Hepatocyte (in vitro differentiated cells): ENCODE measurements around the gene HSF2BP. TPM values are rescaled to one million over a fixed set of nuclear protein-coding genes. Genes with fewer than 3 reads are reported as not detected.

Experiments
- DNase-seq: peaks from one replicate; pipeline ENCODE4 v3.0.0-alpha.2; 2016; ENCODE audit warnings: low spot score
- H2AFZ ChIP-seq: fragments of 200-600 bp; sonication (generic); 2 replicates; pipeline ENCODE4 v1.6.0; 2016; ENCODE audit warnings: antibody characterized with exemption, mild to moderate bottlenecking
- H3K27ac ChIP-seq: fragments of 200-600 bp; sonication (generic); 2 replicates; pipeline ENCODE4 v1.5.1; 2016; ENCODE audit warnings: mild to moderate bottlenecking
- H3K27me3 ChIP-seq: fragments of 200-600 bp; sonication (generic); 2 replicates; pipeline ENCODE4 v1.6.1; 2016
- H3K36me3 ChIP-seq: fragments of 200-600 bp; sonication (generic); replicated peaks from 2 replicates; pipeline ENCODE4 v1.5.1; 2016; ENCODE audit warnings: low read depth; ENCODE audit not compliant: insufficient read depth
- H3K4me1 ChIP-seq: fragments of 200-600 bp; sonication (generic); 2 replicates; pipeline ENCODE4 v1.5.1; 2016; ENCODE audit warnings: mild to moderate bottlenecking, moderate library complexity; ENCODE audit not compliant: insufficient read depth
- H3K4me2 ChIP-seq: fragments of 200-600 bp; sonication (generic); 2 replicates; pipeline ENCODE4 v1.6.0; 2016
- H3K4me3 ChIP-seq: fragments of 200-600 bp; sonication (generic); 2 replicates; pipeline ENCODE4 v1.5.1; 2016; ENCODE audit warnings: mild to moderate bottlenecking
- H3K79me2 ChIP-seq: fragments of 200-600 bp; sonication (generic); 2 replicates; pipeline ENCODE4 v1.6.0; 2017; ENCODE audit warnings: mild to moderate bottlenecking
- H3K9me2 ChIP-seq: fragments of 200-600 bp; sonication (generic); replicated peaks from 2 replicates; pipeline ENCODE4 v1.6.0; 2017; ENCODE audit warnings: mild to moderate bottlenecking; ENCODE audit not compliant: insufficient read depth
- H3K9me3 ChIP-seq: fragments of 200-600 bp; sonication (generic); 2 replicates; pipeline ENCODE4 v1.5.1; 2016; ENCODE audit warnings: low read depth, mild to moderate bottlenecking
- H4K20me1 ChIP-seq: fragments of 200-600 bp; sonication (generic); 2 replicates; pipeline ENCODE4 v1.6.0; 2016; ENCODE audit warnings: mild to moderate bottlenecking; ENCODE audit not compliant: insufficient read depth, poor library complexity, severe bottlenecking
- EZH2 ChIP-seq: fragments of 200-600 bp; sonication (generic); IDR thresholded peaks from 2 replicates; pipeline ENCODE4 v1.6.1; 2016; ENCODE audit warnings: antibody characterized with exemption, mild to moderate bottlenecking, borderline replicate concordance
- EZH2phosphoT487 ChIP-seq: fragments of 200-600 bp; sonication (generic); IDR thresholded peaks from one replicate; pipeline ENCODE4 v1.6.1; 2018; ENCODE audit warnings: antibody characterized with exemption, mild to moderate bottlenecking, low read depth, moderate library complexity; ENCODE audit not compliant: unreplicated experiment, severe bottlenecking
- WGBS: methylation state at CpG from one replicate; pipeline ENCODE4 v1.1.6; 2016; ENCODE audit warnings: low lambda C conversion rate; ENCODE audit errors: missing lambda C conversion rate; 5-methylcytosine and 5-hydroxymethylcytosine counted together
- polyA plus RNA-seq: library from polyadenylated mRNA; unstranded; fragments of >200 nt; fragmentation: Nextera tagmentation; extraction: Ambion mirVana; gene quantifications from 2 replicates; pipeline ENCODE4 v1.2.1, GENCODE V29; 2016
- total RNA-seq: library from RNA; depleted of rRNA; stranded (reverse); fragments of >200 nt; gene quantifications from 2 replicates; pipeline ENCODE4 v1.2.3, GENCODE V29; 2014
- TF ChIP-seq, protein P1 (sequence below): fragments of 200-600 bp; sonication (generic); IDR thresholded peaks from 2 replicates; pipeline ENCODE4 v1.5.1; 2016; ENCODE audit warnings: antibody characterized with exemption, mild to moderate bottlenecking; ENCODE audit not compliant: poor library complexity

HSF2BP gene
- total and polyA plus RNA-seq, 2 experiments from 2014 or later, result 1.3 to 1.4 TPM

DNA sequence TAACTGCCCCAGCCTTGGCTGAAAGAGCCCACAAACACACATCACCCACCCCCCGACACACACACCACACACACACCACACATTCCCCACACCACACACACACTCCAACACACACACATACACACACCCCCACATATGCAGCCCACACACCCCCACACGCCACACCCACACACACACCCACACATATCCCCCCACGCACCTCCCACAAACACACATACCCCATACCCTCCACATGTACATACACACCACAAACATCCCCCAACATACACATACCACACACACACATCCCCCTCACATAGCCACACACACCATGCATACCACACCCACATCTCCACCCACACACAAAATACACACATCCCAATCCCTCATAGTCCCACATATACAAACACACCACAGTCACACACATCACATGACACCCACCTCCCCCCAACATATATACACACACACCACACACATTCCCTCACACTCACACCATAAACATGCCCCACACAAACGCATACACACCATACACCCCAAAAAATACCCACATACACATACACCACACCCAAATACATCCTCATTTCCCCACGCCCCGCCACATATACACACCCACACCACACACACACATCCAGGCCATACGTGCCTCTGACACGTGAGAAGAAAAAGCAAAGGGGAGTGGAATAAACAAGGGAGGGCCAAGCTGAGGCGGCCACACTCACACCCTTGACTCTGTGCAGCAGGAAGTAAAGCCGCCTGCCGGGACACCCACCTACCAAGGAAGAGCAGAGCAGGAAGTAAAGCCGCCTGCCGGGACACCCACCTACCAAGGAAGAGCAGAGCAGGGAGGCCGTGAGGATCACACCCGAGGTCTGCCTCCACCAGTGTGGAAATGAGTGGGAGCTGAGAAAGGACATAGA is 53.7 kb downstream of the HSF2BP start:
- H3K4me2 ChIP-seq, result no peak overlapping the region
- no peak overlapping the region for H3K4me3 ChIP-seq
- 93% methylated on average over 13 of the region's 15 CpGs for WGBS
- no peaks in the 10 kb centered on the region for H3K79me2 ChIP-seq
- no peaks in the 10 kb centered on the region for H3K36me3 ChIP-seq
- no peaks in the 10 kb centered on the region for H4K20me1 ChIP-seq
- no peaks in the 10 kb centered on the region for H3K27me3 ChIP-seq
- no peak for DNase-seq
- peaks cover 25% of the 10 kb centered on the region for H3K4me1 ChIP-seq
- H3K27ac ChIP-seq, result no peak overlapping the region
- no peaks in the 10 kb centered on the region for H3K9me3 ChIP-seq
- H3K9me2 ChIP-seq, result no peaks in the 10 kb centered on the region
- TF ChIP-seq EZH2phosphoT487 (no peak), EZH2 (no peak)
- TF ChIP-seq, protein P1, sequence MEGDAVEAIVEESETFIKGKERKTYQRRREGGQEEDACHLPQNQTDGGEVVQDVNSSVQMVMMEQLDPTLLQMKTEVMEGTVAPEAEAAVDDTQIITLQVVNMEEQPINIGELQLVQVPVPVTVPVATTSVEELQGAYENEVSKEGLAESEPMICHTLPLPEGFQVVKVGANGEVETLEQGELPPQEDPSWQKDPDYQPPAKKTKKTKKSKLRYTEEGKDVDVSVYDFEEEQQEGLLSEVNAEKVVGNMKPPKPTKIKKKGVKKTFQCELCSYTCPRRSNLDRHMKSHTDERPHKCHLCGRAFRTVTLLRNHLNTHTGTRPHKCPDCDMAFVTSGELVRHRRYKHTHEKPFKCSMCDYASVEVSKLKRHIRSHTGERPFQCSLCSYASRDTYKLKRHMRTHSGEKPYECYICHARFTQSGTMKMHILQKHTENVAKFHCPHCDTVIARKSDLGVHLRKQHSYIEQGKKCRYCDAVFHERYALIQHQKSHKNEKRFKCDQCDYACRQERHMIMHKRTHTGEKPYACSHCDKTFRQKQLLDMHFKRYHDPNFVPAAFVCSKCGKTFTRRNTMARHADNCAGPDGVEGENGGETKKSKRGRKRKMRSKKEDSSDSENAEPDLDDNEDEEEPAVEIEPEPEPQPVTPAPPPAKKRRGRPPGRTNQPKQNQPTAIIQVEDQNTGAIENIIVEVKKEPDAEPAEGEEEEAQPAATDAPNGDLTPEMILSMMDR, result no peak
- no peak overlapping the region for H2AFZ ChIP-seq

GRCh38 chr21:43604505-43605204 is 54.6 kb downstream of the HSF2BP start:
- Histone ChIP-seq H3K36me3 (no peaks in the 10 kb centered on the region), H3K9me2 (no peaks in the 10 kb centered on the region), H3K27me3 (no peaks in the 10 kb centered on the region), H3K27ac (no peak overlapping the region), H2AFZ (no peak overlapping the region), H3K4me3 (no peak overlapping the region), H3K4me2 (no peak overlapping the region), H3K9me3 (no peaks in the 10 kb centered on the region), H3K4me1 (peaks cover 16% of the 10 kb centered on the region), H3K79me2 (no peaks in the 10 kb centered on the region), H4K20me1 (no peaks in the 10 kb centered on the region)
- TF ChIP-seq EZH2, result no peak
- no peak for TF ChIP-seq EZH2phosphoT487
- TF ChIP-seq, protein P1, result no peak
- WGBS, result 100% methylated on average over 2 of the region's 6 CpGs
- DNase-seq, result no peak

GRCh38 chr21:43603641-43604504 is 55.4 kb downstream of the HSF2BP start:
- WGBS, result 85% methylated on average over 7 of the region's 8 CpGs
- Histone ChIP-seq H2AFZ (no peak overlapping the region), H3K9me3 (no peaks in the 10 kb centered on the region), H3K27me3 (no peaks in the 10 kb centered on the region), H3K36me3 (no peaks in the 10 kb centered on the region), H4K20me1 (no peaks in the 10 kb centered on the region), H3K4me2 (no peak overlapping the region), H3K79me2 (no peaks in the 10 kb centered on the region), H3K4me3 (no peak overlapping the region), H3K4me1 (peaks cover 13% of the 10 kb centered on the region), H3K9me2 (no peaks in the 10 kb centered on the region), H3K27ac (peak overlapping the region; percentile 17)
- DNase-seq, result no peak
- TF ChIP-seq EZH2 (no peak), EZH2phosphoT487 (no peak)
- TF ChIP-seq, protein P1, result no peak
